NCI-H2081 (cell line): Measurements from ENCODE around the gene HOXC6.

Experiments used
- DNase-seq, 2 experiments: peaks; one replicate each; lab custom pipeline; 2025; lab: John Stamatoyannopoulos, UW

Gene HOXC6

GRCh38 chr12:54042970-54043853 lies 15.0 kb downstream of the HOXC6 start:
- DNase-seq = no peak

DNA sequence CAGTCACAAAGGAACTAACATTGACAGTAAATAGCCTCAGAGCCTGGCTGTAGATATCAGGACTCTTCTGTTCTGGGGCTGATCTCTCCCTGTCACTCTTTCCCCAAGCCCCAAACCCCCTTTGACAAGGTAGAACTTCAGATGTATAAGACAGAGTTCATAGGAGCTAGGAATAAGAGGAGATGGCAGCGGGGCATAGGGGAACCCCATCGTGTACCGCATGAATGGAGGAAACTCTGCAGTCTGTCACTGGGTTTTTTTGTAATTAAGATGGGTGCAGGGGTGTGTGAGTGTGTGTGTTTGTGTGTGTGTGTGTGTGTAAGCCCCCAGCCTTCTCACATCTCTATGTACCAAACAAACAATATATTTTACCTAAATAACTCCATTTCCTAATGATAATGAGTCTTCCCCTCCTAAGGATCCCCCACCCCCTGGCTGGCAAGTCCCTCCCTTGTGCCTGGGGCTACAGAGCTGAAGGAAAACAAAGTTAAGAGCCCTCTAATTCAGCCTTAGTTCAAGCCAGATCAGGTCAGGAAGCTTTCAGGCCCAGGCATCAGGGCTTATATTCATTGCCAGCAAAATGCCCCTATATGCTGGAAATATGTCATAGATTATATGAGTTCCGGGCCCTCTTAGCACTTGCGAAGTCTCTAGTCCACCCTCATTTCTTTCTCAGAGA lies 16.3 kb downstream of the HOXC6 start:
- DNase-seq = no peak

DNA sequence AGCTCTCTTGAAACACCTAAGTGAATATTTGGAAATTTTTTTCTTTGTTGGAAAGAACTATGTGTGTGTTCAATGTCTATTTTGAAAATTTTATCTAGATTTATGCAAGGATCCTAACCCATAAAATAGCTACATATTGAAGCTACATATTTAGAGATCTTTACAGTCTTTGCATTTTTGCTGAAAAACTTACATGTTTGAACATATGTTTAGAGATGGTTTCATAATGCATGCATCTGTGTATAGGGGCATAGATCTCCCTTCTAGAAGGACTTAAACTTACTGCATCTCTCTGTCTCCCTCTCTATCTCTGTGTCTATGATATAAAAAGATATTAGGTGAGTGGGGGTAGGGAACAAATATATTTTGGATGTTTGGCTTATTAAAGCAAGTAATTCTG lies 17.2 kb downstream of the HOXC6 start:
- DNase-seq = no peak

DNA sequence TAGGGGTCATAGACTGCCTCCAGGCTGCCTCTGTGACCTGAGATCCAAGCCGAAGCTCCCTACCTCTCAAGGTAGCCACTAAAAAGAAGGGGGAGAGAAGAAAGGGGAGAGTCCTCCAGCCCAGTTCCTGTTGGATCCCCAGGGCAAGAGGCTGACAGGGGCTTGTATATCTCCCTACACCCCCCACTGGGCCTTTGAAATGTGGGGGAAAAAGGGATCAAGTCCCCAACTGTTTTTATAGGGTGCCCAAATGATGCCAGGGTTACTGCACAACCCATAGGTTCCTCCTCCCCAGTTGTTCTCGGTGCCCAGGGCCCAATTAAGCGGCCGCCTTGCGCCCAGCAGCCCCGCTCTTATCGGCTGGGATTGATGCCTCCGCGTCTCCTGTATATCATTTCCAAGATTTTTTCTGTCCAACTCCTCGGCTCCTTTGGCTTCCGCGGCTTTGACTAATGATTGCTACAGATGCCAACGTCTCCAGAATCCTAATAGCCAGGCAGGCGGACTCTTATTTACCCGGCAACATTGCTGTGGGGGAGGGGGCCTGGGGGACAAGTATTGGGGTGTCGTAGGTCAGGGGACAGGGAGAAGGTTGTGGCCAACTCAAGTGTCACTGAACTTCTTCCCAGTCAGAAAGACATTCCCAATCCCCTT lies 17.8 kb downstream of the HOXC6 start:
- no peak for DNase-seq

- no peak for DNase-seq
Observed at GRCh38 chr12:54046809-54047159, 18.5 kb downstream of the HOXC6 start.

GRCh38 chr12:54047160-54047963 lies 19.1 kb downstream of the HOXC6 start:
- DNase-seq = no peak

- DNase-seq = no peak
Observed at GRCh38 chr12:54047964-54048303, 19.7 kb downstream of the HOXC6 start.

DNA sequence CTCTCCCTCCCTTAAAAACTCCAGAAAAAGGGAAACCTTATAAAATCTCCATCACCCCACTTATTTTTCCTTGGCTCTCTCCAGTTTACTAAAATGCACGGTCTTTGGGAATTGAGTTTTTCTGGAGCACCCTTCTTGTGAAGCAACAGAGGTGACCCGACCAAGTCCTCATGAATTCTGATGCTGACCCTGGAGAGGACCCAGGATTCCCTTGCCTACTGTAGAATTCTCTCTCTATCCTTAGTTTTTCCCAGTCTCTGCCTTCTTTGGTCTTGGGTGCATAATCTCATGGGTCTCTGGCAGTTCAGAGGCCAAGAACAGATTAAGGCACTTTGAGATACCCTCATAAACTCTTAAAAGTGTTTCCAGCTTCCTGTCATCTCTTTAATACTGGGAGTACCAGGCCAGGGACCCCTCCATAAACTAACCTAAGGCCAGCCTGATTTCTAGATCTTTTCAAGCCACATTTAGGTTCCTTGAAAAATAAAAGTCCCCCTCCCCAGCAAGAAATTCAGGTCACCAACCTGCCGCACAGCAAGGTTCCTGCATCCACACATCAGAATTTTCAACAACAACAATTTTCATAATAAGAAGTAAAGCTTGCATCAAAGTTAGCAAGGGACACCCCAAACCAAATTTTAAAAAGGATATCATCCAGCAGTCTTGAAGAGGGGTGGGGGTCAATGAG lies 20.3 kb downstream of the HOXC6 start:
- no peak for DNase-seq

DNA sequence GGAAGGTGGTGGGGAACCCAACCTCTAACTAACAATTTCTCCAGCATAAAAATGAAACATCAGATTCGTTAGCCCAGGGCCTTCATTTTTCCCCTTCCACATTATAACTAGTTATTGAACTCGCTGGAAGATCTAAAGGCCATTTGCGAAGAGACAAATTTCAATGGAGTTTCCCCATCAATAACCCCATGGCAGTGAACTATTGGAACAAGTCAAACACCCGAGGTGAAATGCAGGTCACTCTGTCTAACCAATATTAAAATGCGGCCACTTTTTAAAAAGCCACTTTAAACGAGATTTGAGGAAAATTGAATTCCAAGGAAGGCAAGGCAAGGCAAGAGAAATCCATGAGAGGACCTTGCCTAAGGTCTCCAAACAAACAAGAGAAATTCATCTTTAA lies 20.9 kb downstream of the HOXC6 start:
- no peak for DNase-seq

GRCh38 chr12:54050482-54050810 lies 22.2 kb downstream of the HOXC6 start:
- no peak for DNase-seq

GRCh38 chr12:54051026-54051842 lies 23.0 kb downstream of the HOXC6 start:
- DNase-seq = no peak

GRCh38 chr12:54051874-54052437 lies 23.7 kb downstream of the HOXC6 start:
- DNase-seq = peak in 1 of 2 experiments; percentile 13

- no peak for DNase-seq
Observed at GRCh38 chr12:54052438-54053002, 24.3 kb downstream of the HOXC6 start.

- no peak for DNase-seq
Observed at GRCh38 chr12:54053003-54053750, 24.9 kb downstream of the HOXC6 start.

- peak in 1 of 2 experiments; percentile 8 for DNase-seq
Observed at GRCh38 chr12:54053751-54054741, 25.8 kb downstream of the HOXC6 start, which contains the start of gene HOXC4. Gene HOXC4 (plus strand): TSS chr12:54053835. CDS start chr12:54053923, 88 bp downstream.

DNA sequence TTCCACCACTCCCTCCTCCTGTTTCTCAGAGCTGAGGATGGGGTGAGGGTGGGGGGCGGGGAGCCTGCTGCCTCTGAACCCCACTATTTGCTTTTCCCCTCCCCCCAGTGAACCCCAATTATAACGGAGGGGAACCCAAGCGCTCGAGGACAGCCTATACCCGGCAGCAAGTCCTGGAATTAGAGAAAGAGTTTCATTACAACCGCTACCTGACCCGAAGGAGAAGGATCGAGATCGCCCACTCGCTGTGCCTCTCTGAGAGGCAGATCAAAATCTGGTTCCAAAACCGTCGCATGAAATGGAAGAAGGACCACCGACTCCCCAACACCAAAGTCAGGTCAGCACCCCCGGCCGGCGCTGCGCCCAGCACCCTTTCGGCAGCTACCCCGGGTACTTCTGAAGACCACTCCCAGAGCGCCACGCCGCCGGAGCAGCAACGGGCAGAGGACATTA lies 26.5 kb downstream of the HOXC6 start:
- no peak for DNase-seq

DNA sequence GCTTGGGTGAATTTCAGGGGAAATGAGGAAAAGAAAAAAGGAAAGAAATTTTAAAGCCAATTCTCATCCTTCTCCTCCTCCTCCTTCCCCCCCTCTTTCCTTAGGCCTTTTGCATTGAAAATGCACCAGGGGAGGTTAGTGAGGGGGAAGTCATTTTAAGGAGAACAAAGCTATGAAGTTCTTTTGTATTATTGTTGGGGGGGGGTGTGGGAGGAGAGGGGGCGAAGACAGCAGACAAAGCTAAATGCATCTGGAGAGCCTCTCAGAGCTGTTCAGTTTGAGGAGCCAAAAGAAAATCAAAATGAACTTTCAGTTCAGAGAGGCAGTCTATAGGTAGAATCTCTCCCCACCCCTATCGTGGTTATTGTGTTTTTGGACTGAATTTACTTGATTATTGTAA lies 27.3 kb downstream of the HOXC6 start:
- no peak for DNase-seq

DNA sequence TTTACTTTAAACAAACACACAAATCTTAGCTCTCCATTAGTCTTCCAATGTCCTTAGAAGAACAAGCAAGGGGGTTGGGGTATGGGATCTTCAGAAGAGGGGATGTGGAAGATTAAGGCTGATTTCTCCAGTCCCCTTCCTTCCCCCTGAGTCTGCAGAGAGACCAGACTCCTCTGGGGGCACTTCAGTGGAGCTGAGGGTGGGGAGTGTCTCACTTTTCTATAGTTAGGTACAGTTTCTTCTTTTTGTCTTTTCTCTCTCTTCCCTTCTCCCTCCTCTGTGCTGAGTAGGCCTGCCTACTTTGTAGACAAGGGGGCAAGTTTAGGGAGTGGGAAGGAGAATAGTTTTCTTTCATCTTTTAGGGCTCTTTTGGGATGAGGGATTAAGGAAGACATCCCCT lies 27.9 kb downstream of the HOXC6 start:
- DNase-seq = no peak
